GM19372 (cell line): ENCODE results near the gene TMOD4.
"Not testable (repeated sequence)": the region's sequence is repeated elsewhere in the genome, so short reads cannot be mapped to it uniquely, and the experiment has no call there.

Experiments
- ATAC-seq: cut with Tn5 transposase; IDR thresholded peaks from one replicate; pipeline ENCODE4 v1.9.1; 2021; ENCODE audit warnings: mild to moderate bottlenecking, low read depth, moderate library complexity; ENCODE audit not compliant: unreplicated experiment

TMOD4 gene

DNA sequence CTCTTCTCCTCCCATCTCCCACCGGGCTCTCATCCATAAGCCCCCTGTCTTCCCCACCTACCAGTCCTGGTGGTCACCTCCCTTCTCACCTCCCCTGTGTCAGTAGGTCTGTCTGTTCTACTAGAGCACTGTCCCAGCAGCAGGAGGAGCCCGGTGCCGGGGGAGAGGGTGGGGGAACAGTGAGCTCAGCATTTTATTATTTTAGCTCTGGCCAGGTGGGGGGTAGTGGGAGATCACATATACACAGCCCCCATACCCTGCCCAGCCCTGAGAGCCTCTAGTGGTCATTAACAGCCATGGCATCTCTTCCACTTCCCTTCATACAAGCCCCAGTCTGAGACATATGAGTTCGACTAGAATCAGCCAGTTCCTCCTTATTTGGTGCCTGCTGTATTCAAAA, at the start of gene TMOD4:
Gene TMOD4 (minus strand): TSS at position 119 of the 400 bp plus-strand sequence. CDS start 1,106 bp downstream, outside the sequence.
- ATAC-seq: no peak

DNA sequence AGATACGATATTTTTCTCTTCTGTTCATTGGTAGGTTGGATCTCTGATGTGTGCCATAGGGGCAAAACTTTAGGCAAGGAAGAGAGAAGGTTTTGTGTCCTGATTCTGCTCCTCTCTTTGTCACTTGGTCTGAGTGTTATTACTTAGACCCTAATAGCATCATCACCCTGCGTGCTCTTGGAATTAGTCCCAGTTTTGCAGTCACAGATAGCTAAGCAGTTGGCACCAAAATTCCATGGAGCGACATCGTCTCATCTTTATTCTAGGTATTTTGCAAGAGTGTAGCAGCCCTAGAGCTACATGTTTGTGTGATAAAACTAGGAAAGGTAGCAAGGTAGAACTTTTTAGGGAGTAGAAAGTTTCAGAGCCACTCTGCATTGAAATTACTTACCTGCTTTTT, 46.3 kb upstream of the TMOD4 start:
- ATAC-seq: no peak

DNA sequence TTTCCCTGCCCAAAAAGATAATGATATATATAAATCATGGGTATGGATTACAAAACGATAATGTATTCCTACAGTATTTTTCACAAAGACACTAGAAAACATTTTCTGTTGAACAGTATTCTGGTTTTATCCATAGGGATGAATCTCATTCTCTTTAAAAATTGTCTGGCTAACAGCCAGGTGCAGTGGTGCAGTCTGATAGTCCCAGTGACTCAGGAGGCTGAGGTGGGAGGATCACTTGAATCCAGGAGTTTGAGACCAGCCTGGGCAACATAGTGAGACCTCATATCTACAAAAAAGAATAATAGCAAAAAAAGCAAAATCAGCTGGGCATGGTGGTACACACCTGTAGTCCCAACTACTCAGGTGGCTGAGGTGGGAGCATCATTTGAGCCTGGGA, 45.8 kb upstream of the TMOD4 start:
- ATAC-seq: no peak

DNA sequence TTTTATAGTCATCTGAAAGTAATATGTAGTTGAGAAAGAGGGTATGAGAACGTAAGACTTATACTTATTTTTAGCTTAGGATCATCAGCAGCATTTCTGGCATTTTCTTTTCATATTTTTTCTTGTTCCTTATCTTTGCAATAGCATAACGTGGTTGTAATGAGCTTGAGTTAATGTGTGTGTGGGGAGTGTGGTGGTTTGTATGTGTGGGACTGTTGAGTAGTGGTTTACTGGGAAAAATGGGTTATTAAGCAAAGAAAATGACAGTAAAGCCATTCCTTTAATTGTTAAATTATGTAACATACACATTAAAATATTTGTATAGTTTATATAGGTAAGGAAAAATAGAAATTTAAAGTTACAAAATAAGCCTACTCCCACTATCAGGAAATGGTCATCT, 37.8 kb upstream of the TMOD4 start:
- ATAC-seq: no peak

DNA sequence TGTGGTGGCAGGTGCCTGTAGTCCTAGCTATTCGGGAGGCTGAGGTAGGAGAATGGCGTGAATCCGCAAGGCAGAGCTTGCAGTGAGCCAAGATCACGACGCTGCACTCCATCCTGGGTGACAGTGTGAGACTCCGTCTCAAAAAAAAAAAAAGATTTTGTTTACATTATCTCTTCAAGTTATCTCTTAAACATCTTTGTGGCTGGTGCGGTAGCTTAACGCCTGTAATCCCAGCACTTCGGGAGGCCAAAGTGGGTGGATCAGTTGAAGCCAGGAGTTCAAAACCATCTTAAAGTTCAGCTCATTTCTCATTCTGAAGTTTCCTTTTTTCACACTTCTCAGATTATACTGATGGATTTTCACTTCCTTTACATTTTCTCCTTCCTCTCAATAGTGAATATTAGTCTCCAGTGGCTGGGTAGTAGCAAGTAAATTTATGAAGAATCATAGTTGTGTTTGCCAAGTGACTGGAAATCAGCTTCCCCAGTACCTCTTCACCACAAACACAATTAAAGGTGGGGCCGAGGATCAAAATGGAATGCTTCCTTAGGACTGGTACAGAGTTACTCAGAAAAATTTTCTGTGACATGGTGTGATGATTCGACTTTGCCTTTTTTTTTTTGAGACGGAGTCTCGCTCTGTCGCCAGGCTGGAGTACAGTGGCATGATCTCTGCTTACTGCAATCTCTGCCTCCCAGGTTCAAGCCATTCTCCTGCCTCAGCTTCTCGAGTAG, 36.4 kb upstream of the TMOD4 start:
- no peak for ATAC-seq

DNA sequence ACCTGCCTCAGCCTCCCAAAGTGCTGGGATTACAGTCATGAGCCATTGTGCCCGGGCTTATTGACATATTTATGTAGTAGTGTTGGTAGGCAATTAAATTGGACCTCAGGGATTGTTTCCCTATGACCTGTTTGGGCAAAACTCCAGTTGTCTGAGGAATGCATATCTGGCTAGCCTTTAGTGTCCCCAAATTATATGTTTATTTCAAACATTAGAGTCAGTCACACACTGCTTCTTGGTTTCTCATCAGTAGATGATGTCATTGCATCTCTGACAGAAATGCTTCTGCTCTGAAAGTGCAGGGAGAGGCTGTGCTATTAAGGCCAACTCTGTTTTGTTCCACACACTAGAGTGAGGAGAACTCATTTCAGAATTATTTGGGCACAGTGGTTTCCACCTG, 35.0 kb upstream of the TMOD4 start:
- no peak for ATAC-seq

DNA sequence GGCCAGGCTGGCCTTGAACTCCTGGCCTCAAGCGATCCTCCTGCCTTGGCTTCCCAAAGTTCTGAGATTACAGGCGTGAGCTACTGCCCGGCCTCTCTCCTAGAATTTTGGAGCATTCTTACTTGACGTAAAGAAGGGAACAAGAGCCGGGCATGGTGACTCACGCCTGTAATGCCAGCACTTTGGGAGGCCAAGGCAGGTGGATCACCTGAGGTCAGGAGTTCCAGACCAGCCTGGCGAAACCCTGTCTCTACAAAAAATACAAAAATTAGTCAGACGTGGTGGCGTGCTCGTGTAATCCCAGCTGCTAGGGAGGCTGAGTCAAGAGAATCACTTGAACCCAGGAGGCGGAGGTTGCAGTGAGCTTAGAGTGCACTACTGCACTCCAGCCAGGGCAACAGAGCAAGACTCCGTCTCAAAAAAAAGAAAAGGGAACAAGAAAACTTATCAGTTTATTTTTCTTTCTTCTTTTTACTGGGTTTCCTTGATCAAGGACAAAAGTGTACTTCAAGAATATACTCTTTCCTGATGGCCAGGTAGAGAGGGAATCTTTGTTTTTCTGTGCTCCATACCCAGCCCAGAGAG, 29.7 kb upstream of the TMOD4 start:
- ATAC-seq: not testable (repeated sequence)

DNA sequence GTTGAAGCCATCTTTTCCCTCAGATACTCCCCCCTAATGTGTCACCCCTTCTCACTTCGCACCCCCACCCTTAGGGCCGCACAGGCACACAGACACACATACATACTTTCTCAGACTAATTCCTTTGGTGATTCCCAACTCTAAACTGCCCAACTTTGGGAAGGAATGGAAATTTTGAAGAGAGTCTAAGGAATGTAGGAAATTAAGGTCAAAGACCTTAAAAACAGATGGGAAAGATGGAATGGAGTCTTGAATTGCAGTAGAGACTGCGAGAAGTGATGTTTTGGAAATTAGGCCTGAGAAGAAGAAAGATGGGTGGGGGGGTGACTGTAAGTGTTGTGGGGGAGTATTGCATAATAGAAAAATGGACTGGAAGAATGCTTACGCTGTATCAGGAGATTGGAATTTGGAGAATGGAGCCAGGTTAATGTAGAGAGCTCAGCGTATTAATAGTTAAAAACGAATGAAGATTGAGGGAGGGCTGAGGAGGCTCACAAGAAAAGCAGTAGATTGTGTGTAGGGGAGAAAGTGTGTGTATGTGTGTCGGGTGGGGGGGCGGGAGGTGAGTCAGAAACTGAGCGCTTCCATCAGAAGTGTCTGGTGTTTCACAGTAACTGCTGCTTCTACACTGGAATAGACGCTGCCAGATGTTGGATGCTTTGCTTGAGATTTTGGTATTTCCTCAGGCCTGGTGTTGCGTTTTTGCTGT, 24.2 kb upstream of the TMOD4 start:
- ATAC-seq: no peak

DNA sequence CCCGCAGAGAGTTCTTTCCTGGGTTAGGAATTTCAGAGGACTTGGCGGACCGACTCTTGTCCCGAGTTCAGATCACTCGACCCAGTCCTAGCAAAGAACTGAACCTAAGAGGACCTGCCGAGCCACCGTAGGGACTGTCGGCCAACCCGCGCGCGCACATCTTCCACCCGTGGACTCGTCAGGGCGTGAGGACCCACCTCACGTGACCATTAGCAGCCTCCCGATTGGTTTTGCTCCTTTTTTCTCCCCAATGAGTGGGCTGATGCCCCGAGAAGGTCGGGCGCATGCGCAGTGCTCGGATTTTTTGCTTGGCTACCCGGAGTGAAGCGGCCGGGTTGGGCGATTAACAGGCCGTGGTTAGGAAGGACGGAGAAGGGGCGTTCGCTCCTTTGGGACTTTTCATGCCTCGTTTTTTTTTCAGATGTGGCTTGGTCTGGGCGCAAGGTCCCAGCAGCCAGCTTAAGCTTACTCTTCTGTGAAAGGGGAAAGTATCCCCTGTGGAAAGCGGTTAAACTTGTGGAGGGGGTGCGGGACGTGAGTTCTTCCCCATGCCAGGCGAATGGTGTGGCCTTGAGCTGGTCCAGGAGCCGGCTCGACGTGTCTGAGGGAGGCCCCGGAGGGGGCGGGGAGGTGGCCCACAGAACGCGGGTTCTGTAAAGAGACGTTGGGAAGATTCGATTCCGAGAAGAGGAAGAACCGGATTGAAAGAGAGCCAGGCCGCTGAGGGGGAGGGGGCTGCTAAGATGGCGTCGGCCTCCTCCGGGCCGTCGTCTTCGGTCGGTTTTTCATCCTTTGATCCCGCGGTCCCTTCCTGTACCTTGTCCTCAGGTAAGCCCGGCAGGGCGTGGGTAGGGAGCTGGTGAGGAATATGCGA, 22.7 kb upstream of the TMOD4 start, which contains the start of gene PIP5K1A:
Gene PIP5K1A (plus strand): TSS at position 299 of the 874 bp plus-strand sequence. CDS start 445 bp downstream, at position 744.
- ATAC-seq: peak; percentile 89

DNA sequence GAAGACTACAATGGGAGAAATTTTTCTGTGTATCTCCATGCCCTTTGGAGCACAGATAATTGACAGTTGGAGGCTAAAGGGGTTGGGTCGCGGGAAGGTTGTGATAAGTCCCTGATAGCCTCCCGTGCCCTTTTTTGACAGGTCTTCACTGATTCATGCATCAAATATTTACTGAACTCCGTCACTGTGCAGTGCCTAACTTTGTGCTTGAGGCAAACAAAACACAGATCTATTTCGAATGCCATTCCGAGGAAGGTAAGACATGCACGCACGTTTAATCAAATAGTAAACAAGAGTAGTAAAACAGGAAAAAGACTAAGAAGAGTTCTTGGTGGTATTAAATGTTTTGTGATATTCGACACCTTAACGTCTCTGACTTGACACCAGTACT, 22.1 kb upstream of the TMOD4 start:
- ATAC-seq: no peak

DNA sequence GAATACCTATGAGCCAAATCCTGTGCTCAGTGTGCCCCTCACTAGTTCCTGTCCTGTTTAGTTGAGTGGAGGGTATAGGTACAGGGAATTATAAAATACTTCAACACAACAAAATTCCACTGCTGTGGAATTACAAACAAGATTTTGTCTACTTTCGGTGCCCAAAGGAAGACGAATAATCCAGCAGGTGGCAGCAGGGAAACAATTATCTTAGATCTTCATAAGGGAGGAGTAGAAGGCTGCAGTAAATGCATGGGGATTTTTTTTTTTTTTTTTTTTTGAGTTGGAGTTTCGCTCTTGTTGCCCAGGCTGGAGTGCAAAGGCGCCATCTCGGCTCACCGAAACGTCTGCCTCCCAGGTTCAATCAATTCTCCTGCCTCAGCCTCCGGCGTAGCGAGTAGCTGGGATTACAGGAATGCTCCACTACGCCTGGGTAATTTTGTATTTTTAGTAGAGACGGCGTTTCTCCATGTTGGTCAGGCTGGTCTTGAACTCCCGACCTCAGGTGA, 20.6 kb upstream of the TMOD4 start:
- ATAC-seq: no peak

DNA sequence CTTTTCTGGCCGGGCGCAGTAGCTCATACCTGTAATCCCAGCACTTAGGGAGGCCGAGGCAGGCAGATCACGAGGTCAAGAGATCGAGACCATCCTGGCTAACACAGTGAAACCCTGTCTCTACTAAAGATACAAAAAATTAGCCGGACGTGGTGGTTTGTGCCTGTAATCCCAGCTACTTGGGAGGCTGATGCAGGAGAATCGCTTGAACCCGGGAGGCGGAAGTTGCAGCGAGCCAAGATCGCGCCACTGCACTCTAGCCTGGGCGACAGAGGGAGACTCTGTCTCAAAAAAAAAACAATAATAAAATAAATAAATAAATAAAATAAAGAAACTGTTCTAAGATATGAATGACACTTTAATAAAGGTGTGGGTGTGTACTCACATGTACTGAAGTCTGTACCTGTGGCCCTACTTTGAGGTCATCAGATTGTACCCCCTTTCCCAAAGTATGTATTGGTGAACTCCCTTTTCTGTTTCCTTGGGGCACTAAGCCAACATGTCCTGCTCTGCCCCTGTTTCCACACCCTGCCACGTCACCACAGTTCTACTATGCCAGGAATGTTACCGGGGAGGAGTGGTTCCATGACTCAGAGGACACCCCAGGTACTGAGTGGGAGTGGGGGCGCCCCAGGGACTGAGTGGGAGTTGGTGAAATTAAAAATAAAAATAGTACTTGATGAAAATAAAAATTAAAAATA, 19.3 kb upstream of the TMOD4 start:
- not testable (repeated sequence) for ATAC-seq

DNA sequence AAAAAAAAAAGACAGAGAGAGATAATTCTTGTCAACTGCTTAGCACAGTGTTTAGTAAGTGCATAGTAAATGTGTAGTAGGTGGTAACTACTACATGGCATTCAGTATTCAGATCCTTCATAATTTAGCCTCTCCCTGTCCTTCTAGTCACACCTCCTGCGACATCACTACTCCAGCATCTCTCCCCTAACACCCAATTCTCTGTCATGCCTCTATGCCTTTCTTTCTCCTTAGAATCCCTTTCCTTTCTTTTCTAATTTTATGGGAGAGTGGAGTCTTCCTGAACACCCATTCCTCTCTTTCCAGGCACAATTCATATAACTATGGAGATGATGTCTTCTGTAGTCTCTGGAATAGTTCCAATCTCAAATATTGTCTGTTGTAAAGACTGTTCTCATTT, 18.1 kb upstream of the TMOD4 start:
- ATAC-seq: no peak

DNA sequence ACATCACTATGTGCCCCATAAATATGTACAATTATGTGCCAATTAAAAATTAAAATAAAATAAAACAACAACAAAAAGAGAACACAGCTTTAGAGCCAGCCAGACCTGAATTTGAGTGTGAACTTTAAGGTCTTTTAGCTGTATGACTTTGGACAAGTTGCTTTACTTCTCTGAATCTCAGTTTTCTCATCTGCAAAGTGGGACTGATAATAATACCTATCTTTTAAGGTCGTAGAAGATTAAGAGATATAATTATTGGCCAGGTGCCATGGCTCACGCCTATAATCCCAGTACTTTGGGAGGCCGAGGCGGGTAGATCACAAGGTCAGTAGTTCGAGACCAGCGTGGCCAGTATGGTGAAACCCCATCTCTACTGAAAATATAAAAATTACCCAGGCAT, 17.5 kb upstream of the TMOD4 start:
- no peak for ATAC-seq

DNA sequence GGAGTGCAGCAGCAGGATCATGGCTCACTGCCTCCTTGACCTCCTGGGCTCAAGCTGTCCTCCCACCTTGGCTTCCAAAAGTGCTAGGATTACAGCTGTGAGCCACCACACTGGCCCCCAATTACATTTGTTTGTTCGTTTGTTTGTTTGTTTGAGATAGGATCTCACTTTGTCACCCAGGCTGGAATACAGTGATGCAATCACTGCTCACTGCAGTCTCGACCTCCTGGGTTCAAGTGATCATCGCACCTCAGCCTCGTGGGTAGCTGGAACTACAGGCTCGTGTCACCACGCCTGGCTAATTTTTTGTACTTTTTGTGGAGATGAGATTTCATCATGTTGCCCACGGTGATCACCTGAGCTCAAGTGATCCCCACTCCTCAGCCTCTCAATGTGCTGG, 16.3 kb upstream of the TMOD4 start:
- ATAC-seq: no peak

DNA sequence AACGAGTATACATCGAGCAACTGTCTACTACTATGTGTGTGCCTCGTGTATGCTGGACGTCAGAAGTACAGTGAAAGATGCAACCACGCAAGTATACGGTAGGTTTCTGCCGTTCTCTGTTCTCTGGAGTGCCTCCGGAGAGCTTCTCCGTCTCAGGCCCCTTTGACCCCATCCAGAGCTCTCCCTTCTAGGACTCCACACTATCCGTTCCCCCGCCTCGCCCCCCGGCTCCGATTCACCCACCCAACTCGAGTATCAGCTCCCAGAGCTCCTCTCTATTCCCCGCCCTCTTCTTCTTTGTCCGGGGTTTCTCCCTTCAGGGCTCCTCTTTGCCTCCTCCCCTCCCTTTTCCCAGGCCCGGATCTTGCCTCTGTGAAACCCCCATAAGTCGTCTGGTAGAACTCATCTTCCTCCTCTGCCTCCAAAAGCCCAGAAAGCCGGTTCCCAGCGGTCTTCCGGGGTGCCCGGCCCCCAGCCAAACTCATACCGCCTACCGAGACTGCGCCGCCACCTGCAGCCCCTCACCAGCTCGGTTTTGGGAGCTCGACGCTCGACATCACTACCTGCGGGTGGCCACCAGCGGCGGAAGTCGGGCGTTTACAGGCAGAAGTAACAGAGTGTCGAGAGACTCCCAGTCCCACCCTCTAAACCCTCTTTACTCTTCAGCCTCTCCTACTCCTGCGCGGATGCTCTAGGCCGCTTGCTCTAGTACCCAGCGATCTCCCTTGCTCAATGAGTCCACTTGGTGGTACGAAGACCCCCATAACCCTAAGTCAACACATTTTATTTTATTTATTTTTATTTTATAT, 14.1 kb upstream of the TMOD4 start, which contains the start of gene VPS72:
Gene VPS72 (minus strand): TSS at position 561 of the 809 bp plus-strand sequence. CDS start 76 bp downstream, at position 485.
- peak; percentile 95 for ATAC-seq

DNA sequence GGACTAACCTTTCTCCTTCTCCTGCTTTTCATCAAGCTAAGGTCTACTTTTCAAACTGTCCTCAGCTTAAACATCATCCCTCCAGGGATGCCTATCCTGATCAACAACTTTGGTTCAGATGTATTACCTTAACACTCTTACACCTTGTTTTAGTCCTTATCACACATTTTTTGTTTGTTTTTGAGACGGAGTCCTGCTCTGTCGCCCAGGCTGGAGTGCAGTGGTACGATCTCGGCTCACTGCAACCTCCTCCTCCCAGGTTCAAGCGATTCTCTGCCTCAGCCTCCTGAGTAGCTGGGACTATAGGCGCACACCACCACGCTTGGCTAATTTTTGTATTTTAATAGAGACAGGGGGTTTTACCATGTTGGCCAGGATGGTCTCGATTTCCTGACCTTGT, 12.9 kb upstream of the TMOD4 start:
- ATAC-seq: not testable (repeated sequence)

DNA sequence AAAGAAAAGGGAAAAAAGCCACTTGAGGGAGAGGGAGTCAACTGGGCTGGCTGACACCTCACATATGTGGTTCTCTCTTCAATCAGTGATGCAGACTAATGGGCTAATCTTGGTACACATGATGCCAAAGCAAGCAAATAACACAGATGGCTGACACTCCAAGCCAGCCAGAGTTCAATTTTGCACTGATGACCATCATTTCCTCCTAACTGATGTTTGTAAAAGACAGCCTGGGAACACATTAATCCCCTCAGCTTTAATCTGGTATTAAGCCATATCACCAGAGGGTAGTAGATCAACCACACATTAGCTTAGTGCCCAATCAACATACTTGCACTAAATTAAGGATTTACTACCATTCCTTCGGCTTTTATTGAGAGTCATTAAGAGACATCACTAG, 11.4 kb upstream of the TMOD4 start:
- ATAC-seq: no peak

DNA sequence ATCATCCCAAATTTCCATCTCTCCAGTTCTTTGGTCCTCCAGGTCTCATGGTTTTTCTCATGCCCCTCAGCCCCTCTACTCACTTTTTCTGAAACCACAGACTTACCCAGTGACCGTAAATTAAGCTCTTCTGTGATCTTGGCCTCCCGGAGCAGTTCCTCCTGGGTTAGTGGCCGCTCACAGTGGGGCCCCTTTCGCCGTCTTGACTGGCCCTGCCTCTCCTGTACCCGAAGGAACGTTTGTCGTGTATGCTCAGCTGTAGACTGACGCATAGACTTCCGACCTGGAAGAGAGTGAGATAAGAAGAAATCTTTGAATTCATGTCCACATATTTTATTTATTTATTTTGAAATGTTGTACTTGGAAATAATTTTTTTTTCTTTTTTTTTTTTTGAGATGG, 8.4 kb upstream of the TMOD4 start:
- ATAC-seq: no peak
